SK-N-SH (cell line): ENCODE results near the gene DUSP16.

Experiments used
- POLR2AphosphoS5 ChIP-seq: IDR thresholded peaks from 2 replicates; pipeline ENCODE4 v1.6.1; 2012; ENCODE audit warnings: low read depth, low read length
- SMC3 ChIP-seq: IDR thresholded peaks from 2 replicates; pipeline ENCODE4 v1.6.1; 2012; ENCODE audit warnings: low read depth, low read length, improper control_type of control experiment
- TAF1 ChIP-seq: IDR thresholded peaks from 2 replicates; pipeline ENCODE4 v1.6.1; 2012; ENCODE audit warnings: low read depth, mild to moderate bottlenecking, low read length, moderate library complexity, borderline replicate concordance
- TF ChIP-seq, protein P1 (sequence below): fragments of 200-600 bp; sonication (generic); IDR thresholded peaks from 2 replicates; pipeline ENCODE4 v1.6.1; 2017; ENCODE audit warnings: antibody characterized with exemption, mild to moderate bottlenecking, moderate library complexity
- TF ChIP-seq, protein P2 (sequence below): IDR thresholded peaks from 2 replicates; pipeline ENCODE4 v1.4.0; 2012; ENCODE audit warnings: low read depth

DNA sequence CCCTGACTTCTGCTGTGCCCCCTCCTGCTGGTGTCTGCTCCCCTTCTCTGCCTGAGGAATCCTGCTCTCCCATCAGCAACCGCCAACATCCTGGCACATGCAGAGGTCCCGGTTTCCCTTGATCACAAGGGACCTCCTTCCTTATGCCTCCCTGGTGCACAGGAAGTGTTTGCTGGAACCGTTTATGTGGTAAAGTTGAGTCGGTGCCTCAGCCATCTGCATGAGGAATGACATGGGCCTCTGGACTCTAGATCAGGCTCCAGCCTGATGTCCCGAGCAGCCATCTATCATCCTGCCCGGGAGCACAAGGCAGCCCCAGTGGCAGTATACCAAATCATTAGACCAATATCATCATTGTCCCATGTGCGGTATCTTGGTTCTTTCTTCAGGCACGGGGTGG lies 115.4 kb downstream of the DUSP16 start:
- TF ChIP-seq POLR2AphosphoS5 (no peak), TAF1 (no peak), SMC3 (no peak)
- TF ChIP-seq, protein P1, sequence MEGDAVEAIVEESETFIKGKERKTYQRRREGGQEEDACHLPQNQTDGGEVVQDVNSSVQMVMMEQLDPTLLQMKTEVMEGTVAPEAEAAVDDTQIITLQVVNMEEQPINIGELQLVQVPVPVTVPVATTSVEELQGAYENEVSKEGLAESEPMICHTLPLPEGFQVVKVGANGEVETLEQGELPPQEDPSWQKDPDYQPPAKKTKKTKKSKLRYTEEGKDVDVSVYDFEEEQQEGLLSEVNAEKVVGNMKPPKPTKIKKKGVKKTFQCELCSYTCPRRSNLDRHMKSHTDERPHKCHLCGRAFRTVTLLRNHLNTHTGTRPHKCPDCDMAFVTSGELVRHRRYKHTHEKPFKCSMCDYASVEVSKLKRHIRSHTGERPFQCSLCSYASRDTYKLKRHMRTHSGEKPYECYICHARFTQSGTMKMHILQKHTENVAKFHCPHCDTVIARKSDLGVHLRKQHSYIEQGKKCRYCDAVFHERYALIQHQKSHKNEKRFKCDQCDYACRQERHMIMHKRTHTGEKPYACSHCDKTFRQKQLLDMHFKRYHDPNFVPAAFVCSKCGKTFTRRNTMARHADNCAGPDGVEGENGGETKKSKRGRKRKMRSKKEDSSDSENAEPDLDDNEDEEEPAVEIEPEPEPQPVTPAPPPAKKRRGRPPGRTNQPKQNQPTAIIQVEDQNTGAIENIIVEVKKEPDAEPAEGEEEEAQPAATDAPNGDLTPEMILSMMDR = no peak
- TF ChIP-seq, protein P2, sequence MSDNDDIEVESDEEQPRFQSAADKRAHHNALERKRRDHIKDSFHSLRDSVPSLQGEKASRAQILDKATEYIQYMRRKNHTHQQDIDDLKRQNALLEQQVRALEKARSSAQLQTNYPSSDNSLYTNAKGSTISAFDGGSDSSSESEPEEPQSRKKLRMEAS = no peak
